ENCODE measurements around the gene ABCC6.

Gene ABCC6

GRCh38 chr16:16140537-16140936 is 82.8 kb downstream of the ABCC6 start:
- CTCF ChIA-PET, result no interaction called here
- TF ChIP-seq ZNF433 (tag by site-specific recombination; IDR thresholded peaks at IDR 0.05; ENCODE audit: low read depth), result no peak
- no peak for TF ChIP-seq ZNF138 (tag by site-specific recombination; IDR thresholded peaks at IDR 0.05; ENCODE audit: borderline replicate concordance)
- no peak for TF ChIP-seq ZNF777 (tag by site-specific recombination; IDR thresholded peaks at IDR 0.05; ENCODE audit: borderline replicate concordance)
- no peak for TF ChIP-seq ZNF223 (tag by site-specific recombination; IDR thresholded peaks at IDR 0.05)
- TF ChIP-seq GLIS2 (tag by site-specific recombination; IDR thresholded peaks at IDR 0.05), result no peak
- TF ChIP-seq ZFHX2 (tag by site-specific recombination; conservative IDR thresholded peaks at IDR 0.05), result no peak
- TF ChIP-seq ZIC2 (tag by site-specific recombination; IDR thresholded peaks at IDR 0.05), result no peak
- TF ChIP-seq MZF1 (tag by site-specific recombination; IDR thresholded peaks at IDR 0.05; ENCODE audit: borderline replicate concordance), result no peak
- TF ChIP-seq SP3 (tag by site-specific recombination; IDR thresholded peaks at IDR 0.05), result no peak
- no peak for TF ChIP-seq ZNF660 (tag by site-specific recombination; IDR thresholded peaks at IDR 0.05)
- TF ChIP-seq BCL6B (tag by site-specific recombination; IDR thresholded peaks at IDR 0.05), result no peak
- no peak for TF ChIP-seq TCF7L2 (IDR thresholded peaks at IDR 0.05; ENCODE audit: borderline replicate concordance, low read depth, low read length)
- no peak for TF ChIP-seq ZNF596 (tag by site-specific recombination; IDR thresholded peaks at IDR 0.05)
- no peak for TF ChIP-seq ZSCAN5A (tag by site-specific recombination; IDR thresholded peaks at IDR 0.05)
- TF ChIP-seq ZNF571 (tag by site-specific recombination; IDR thresholded peaks at IDR 0.05), result no peak
- TF ChIP-seq ZNF175 (tag by site-specific recombination; IDR thresholded peaks at IDR 0.05), result no peak
- TF ChIP-seq SP7 (tag by site-specific recombination; IDR thresholded peaks at IDR 0.05), result no peak
- no peak for TF ChIP-seq ZNF518A (tag by site-specific recombination; conservative IDR thresholded peaks at IDR 0.05; ENCODE audit: low read depth)
- H3K36me3 ChIP-seq (ENCODE audit: control insufficient read depth in 2 of 2, insufficient read depth in 1 of 2, low read length in 2 of 2), result peaks cover 16 to 76% of the 10 kb centered on the region in 2 experiments; a peak in 2 of 3 replicates

GRCh38 chr16:16139806-16140205 is 83.5 kb downstream of the ABCC6 start:
- no peak overlapping the region for H3K27ac ChIP-seq (ENCODE audit: extremely low read depth, low read depth, low read length)
- H3K4me1 ChIP-seq (ENCODE audit: control insufficient read depth, insufficient read depth, low read length), result no peaks in the 10 kb centered on the region
- H3K9me3 ChIP-seq (ENCODE audit: control insufficient read depth, insufficient read depth, low read depth, low read length), result no peaks in the 10 kb centered on the region
- CTCF ChIA-PET, result interaction anchor here (0.6 kb wide), 1 partner anchor 9 kb away, joined by 3 read pairs; no protein-coding TSS in a partner anchor
- no peak overlapping the region for H3K4me3 ChIP-seq (ENCODE audit: low read depth, low read length)
- POLR2A ChIA-PET, result interaction anchor here (0.8 kb wide), 1 partner anchor 18 kb away, joined by 8 read pairs; no protein-coding TSS in a partner anchor
- H3K36me3 ChIP-seq (ENCODE audit: control insufficient read depth in 2 of 2, insufficient read depth in 1 of 2, low read length in 2 of 2), result peaks cover 16 to 81% of the 10 kb centered on the region in 2 experiments; a peak in 2 of 3 replicates
- TF ChIP-seq PRDM4 (tag by site-specific recombination; IDR thresholded peaks at IDR 0.05), result no peak
- TF ChIP-seq PATZ1 (tag by site-specific recombination; IDR thresholded peaks at IDR 0.05), result no peak
- no peak for TF ChIP-seq ZNF513 (tag by site-specific recombination; IDR thresholded peaks at IDR 0.05)

More at GRCh38 chr16:16140537-16140936, 82.8 kb downstream of the ABCC6 start:
- Histone ChIP-seq H3K9me3 (ENCODE audit: control insufficient read depth, insufficient read depth, low read depth, low read length) (no peaks in the 10 kb centered on the region), H3K27ac (ENCODE audit: extremely low read depth, low read depth, low read length) (no peak overlapping the region), H3K4me3 (ENCODE audit: low read depth, low read length) (no peak overlapping the region), H3K4me1 (ENCODE audit: control insufficient read depth, insufficient read depth, low read length) (no peaks in the 10 kb centered on the region)
- POLR2A ChIA-PET, result no interaction called here
